Gastrocnemius medialis (tissue), 4 donors: Measurements from ENCODE around the gene NIT1.

Experiments used
- POLR2A ChIP-seq, 2 donors: fragments of 450-650 bp; IDR thresholded peaks; one replicate each; pipeline ENCODE4 v1.6.1; 2017; ENCODE audit warnings: antibody characterized with exemption in 2 of 2, mild to moderate bottlenecking in 2 of 2, moderate library complexity in 2 of 2
- TF ChIP-seq, protein P1 (sequence below), 5 experiments: fragments of 450-650 bp in 3 of 5; fragments of 200-600 bp in 2 of 5; sonication (generic) in 2 of 5; IDR thresholded peaks in 4 of 5; conservative IDR thresholded peaks in 1 of 5; 1 replicate in 4 of 5; 2 replicates in 1 of 5; pipeline ENCODE4 v1.5.1; 2016 to 2019; ENCODE audit warnings: antibody characterized with exemption in 5 of 5, mild to moderate bottlenecking in 3 of 5, moderate library complexity in 3 of 5

DNA sequence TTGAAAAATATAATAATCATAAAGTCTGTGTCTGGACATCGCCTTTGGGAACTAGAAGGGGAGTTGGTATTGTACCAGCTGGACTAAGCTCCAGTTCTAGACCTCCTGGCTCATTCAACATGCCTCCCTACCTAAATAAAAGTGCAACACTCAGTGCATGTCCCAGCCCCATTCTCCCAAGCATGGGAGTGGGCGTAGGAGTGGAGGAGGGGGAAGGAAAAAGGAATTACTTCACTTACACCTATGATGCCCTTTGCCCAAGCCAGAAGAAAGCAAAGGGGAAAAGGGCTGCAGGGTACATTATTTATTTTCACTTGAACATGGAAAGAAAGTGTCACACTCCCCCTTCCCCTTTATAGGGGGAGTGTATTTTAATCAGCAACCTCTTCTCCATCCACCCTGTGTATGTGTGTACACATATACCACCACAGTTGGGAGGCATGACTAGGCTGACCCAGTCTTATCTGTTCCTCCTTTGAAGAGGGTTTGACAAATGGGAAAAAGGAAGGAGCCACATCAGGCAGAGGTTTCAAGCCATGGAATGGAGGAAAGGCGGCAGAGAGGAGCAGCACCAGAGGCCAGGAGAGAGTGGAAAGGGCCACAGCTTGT is 3.2 kb downstream of the NIT1 start:
- TF ChIP-seq, protein P1, sequence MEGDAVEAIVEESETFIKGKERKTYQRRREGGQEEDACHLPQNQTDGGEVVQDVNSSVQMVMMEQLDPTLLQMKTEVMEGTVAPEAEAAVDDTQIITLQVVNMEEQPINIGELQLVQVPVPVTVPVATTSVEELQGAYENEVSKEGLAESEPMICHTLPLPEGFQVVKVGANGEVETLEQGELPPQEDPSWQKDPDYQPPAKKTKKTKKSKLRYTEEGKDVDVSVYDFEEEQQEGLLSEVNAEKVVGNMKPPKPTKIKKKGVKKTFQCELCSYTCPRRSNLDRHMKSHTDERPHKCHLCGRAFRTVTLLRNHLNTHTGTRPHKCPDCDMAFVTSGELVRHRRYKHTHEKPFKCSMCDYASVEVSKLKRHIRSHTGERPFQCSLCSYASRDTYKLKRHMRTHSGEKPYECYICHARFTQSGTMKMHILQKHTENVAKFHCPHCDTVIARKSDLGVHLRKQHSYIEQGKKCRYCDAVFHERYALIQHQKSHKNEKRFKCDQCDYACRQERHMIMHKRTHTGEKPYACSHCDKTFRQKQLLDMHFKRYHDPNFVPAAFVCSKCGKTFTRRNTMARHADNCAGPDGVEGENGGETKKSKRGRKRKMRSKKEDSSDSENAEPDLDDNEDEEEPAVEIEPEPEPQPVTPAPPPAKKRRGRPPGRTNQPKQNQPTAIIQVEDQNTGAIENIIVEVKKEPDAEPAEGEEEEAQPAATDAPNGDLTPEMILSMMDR (IDR thresholded peaks at IDR 0.05 in 4 of 5, conservative IDR thresholded peaks at IDR 0.05 in 1 of 5) = no peak
- TF ChIP-seq POLR2A (IDR thresholded peaks at IDR 0.05) = no peak
